DMS 273 treated with DMSO at 0.1 percent for 48 hours (cell line): Measurements from ENCODE around the gene NCS1.
"Not testable (repeated sequence)": the region's sequence is repeated elsewhere in the genome, so short reads cannot be mapped to it uniquely, and the experiment has no call there.

Experiments
- DNase-seq: peaks from one replicate; lab custom pipeline; 2025; lab: John Stamatoyannopoulos, UW

NCS1 gene

DNA sequence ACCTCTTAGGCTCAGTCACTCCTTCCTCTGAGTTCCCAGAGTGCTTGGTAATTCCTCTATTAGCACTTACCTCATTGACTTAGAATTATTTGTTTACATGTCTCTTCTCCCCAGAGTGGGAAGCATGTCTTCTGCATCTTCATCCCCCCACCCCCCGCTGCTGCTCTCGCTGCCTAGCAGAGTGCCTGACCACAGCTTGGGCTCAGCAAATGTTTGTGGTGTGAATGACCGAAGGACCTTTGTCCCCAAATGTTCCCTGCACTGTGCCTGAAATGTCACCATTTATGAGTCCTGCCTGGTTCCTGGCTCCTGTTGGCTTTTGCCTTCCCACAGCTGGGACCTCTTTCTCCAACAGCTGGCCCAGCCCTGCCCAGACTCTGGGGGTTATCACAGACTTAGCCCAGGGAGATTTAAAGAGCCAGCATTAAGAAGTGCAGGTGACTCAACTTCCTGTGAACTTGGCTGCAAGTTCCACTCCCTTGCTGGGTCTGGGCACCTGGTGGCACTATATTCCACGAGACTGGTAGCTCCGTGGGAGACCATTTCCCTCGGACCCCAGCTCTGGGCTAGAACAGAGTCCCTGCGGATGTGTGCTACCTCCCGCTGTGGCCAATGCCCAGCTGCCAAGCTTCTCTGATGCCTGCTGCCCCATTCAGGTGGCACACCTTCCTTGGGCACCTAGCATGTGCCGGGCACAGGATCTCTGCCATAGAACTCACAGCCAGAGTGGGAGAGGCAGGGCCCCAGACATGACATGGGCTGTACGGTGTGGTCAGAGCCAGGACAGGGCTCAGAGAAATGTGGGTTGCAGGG lies 91.6 kb downstream of the NCS1 start:
- DNase-seq, result no peak

DNA sequence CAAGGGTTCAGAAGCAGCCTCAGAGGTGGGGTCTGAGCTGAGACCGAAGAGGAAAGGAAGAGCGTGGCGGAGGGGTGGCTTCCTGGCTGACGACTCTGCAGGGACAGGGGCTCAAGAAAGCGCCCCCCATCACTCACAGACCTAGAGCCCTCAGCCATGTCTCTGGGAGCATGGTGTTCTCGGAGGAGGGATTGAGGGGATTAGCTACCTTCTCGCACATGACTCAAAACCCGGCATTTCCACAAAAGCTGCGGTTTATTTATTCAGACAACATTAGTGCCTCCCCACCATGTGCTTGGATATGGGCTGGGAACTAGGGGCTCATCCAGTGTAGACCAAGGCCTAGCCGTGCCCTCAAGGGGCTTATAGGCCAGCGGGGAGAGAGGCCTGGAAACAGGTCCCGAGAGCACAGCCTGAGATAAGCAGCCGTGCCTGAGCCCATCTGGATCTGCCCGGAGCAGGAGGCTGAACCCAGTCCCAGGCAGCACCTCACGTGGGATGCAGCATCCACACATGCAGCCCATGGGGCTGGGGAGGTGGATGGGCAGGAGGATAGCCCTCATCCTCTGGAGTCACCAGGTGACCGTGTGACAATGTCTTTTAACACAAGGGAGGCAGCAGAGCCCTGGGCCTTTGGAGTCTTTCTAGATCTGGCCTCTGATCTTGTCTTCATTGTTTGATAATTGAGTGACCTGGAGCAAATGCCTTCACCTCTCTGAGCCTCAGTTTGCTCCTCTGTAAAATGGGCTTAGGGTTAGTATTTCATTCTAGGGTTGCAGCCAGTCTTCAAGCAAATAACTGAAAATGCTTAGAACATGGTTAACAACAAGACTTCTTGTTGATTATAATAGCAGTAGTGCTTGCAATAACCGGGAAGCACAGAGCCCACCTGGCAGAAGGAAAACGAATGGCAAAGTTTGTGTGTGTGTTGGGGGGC lies 92.5 kb downstream of the NCS1 start:
- DNase-seq, result no peak

DNA sequence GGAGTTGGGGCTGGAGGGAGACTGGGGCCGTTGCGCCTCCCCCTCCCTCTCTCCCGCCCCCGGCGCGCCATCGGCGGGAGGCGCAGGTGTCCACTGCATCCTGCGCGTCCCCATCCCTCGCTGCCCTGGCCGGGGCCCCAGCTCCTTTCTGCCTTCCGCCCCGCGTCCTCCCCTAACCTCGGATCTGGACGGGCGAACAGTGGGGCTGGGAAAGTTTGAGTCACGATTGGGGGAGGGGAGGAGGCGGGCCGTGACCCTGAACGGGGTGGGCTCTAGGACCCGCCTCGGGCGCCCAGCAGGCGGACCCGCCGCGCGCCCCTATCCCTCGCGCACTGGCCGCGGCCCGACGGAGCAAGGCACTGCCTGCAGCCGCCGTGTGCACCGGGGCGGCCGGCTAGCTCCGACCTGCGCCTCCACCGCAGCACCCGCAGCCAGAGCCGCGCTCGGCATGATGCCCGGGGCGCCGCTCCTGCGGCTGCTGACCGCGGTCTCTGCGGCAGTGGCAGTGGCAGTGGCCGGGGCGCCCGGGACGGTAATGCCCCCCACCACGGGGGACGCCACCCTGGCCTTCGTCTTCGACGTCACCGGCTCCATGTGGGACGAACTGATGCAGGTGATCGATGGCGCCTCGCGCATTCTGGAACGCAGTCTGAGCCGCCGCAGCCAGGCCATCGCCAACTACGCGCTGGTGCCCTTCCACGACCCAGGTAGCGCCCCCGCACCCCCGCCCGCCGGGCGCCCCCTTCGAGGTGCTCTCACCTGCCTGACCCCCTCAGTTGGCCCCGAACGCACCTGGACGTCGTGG lies 93.4 kb downstream of the NCS1 start, which contains the start of gene HMCN2:
Gene HMCN2, plus strand, starts transcription at position 330 of the 805 bp plus-strand sequence. Its CDS starts 119 bp downstream, at position 449.
- DNase-seq, result no peak

DNA sequence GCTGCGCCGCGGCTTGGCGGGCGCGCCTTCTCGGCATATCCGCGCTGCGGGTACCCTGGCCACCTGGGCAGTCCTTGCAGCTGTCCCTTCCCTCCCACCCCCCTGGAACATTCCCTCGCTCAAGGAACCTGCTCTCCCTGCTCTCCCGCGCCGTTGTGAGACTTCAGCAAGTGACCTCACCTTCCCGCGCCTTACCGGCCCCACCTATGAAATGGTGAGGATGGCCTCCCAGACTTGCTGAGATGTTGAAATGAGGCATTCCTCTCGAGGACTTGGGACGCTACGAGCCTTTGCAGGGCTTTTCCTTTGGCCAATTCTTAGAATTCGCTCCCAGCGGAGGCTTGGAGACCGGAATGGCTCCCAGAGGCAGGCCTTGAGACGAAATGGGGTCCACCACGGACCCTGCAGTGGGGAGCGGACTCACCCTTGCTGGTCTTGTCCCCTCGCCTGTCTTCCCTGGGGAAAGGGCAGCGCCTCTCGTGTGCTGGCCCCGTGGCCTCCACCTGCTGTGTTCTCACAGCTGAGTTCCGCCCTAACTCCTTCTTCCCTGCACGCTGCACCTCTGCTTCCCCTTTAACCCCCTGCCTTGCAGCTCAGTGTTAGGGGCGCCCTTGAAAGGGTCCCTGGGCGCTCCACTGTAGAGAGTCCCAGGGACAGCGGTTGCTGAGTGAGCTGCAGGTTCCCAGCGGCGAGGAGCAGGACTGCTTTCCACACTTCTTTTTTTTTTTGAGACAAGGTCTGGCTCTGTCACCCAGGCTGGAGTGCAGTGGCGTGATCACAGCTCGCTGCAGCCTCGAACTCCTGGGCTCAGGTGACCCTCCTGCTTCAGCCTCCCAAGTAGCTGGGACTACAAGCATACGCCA lies 94.3 kb downstream of the NCS1 start:
- no peak for DNase-seq

DNA sequence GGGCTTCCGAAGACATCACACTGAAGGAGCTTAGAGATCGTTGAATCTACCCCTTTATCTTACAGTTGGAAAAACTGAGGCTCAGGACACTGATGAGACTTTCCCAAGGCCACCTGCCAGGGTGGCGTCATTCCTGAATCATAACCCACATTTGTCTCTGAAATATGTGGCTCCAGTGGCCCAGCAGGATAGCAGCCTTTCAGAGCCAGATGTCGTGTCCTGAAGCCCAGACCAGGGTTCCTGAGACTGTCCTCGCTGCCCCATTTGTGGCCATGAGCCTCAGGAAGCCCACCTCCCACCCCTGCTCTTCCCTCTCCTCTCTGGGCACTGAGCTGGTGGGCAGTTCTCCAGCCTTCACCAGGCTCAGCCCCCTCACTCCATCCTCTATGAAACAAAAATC lies 95.7 kb downstream of the NCS1 start:
- no peak for DNase-seq

DNA sequence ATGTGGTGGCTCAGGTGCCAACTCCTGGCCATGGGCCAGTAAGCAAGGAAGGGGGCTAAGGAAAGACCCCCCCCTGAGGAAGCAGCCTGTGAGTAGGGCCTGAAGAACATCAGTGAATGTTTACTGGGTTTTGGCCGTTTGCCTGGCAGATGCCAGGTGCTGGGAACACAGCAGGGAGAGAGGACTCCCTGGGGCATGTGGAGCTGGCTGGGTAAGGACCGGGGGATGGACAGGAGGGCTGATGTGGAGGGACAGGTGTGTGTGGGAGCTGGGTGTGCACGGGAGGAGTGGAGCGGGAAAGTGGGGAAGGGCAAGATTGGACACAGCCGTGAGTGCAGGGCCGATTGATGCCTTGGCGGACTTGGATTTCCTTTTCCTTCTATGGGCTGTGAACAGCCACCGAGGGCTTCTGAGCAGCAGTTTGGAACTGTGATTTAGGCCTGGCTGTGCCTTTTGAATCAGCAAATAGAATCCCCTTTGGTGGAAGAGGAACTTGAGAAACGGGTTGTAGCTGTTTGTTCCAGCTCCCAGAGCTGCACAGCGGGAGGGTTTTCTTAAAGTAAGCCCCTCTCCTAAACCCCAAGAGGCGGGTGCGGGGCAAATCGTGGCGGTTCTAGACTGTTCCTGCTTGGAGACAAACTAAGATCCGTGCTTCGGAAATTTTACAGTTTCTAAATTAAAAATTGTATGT lies 96.5 kb downstream of the NCS1 start:
- DNase-seq, result peak; percentile 53

DNA sequence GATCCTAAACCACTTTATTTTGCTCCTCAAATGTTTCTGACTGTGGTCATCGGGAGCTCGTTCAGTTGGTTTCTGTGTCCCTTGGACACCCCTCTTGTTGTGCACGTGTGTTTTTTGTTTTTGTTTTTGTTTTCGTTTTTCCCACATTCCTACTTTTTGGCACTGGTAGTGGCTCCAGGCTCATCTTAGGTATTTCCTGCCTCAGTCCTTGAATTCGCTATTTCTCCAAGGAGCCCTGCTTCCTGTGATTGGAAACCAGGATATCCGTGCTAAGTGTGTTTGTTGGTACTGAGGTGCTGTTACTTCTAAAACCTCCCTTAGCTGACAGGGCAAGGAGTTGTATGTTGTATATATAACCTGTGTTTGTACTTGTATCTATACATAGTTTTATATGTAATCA lies 99.3 kb downstream of the NCS1 start:
- DNase-seq, result no peak

DNA sequence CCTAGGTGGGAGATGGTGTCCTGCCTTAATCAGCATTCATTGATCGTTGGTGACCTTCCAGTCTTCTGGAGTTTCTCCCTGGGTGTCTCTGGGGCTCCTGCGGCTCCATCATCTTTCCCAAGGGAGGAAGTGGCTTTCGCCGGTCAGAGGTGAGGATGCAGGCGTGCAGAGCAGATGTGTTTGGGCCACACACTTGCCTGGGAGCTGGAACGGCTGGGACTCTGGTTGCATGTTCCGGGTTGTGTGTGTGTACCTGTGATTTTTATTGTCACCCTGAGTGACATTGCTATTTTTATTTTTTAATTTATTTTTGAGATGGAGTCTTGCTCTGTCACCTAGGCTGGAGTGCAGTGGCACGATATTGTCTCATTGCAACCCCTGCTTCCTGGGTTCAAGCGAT lies 103.0 kb downstream of the NCS1 start:
- no peak for DNase-seq

DNA sequence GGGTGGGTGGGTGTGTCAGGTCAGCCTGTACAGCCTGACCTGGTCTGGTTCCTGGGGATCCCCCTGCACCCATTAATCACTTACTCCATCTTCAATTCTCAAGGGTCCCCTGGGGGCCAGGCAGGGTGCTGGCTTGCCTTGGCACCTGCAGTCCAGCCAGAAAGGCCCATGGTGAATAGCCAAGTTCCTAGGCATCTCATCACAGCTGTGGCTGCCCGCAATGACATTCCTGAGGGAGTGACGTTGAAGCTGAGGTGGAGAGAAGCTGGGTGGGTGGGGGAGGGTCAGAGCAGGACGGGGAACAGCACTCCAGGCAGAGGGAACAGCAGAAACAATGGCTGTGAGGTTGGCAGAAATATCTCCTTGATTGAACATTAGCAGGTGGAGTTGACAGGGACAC lies 103.9 kb downstream of the NCS1 start:
- no peak for DNase-seq

DNA sequence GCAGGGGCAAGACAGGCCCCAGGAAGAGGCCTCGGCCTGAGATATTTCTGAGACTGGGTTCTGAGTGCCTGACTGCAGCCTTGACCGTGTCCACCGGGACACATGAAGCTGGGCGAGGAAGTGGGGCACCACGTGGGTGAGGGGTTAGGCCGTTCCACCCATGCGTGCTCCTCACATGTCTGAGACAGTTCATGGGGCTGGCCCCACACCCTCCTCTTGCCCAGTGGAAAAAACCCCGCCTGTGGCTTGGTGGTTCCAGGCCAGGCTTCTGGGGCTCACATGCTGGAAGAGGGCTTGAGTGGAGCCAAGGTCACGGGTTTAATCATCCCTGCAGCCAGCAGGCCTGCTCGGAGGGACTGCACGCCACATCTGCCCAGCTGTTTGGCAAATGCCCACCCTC lies 104.8 kb downstream of the NCS1 start:
- no peak for DNase-seq

DNA sequence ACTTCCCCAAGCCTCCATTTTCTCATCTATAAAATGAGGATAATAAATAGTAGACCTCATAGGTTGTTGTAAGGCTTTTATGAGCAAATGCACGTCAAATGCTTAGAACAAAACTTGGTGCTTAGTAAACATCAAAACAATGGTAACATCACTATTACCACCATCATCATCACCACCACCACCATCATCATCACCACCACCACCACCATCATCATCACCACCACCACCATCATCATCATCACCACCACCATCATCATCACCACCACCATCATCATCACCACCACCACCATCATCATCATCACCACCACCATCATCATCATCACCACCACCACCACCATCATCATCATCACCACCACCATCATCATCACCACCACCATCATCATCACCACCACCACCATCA lies 105.3 kb downstream of the NCS1 start:
- DNase-seq, result not testable (repeated sequence)

DNA sequence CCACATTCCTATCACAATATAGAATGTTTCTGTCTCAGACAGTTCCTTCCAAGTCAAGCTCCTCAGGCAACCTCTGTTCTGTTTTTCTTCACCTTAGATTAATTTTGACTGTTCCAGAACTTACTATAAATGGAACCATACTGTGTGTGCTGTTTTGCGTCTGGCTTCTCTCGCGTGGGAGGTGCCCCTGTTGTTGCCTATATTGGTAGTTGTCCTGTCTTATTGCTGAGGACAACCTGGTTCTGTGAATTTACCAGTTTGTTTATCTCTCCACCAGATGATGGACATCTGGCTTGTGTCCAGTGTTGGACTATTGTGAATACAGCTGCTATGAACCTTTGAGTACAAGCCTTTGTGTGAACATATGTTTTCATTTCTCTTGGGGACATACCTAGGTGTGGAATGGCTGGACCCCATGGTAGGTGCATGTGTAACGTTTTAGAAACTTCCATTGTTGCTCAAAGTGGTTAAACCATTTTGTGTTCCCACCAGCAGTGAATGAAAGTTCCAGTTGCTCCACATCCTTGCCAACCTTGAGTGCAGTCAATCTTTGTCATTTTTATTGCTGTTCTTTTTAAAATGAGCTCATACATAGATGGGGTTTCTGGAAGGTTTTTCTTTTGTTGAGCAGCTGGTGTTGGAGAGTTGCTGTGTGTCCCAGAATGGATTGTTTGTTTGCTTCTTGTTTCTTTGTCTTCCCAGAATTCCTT lies 111.5 kb downstream of the NCS1 start:
- no peak for DNase-seq

DNA sequence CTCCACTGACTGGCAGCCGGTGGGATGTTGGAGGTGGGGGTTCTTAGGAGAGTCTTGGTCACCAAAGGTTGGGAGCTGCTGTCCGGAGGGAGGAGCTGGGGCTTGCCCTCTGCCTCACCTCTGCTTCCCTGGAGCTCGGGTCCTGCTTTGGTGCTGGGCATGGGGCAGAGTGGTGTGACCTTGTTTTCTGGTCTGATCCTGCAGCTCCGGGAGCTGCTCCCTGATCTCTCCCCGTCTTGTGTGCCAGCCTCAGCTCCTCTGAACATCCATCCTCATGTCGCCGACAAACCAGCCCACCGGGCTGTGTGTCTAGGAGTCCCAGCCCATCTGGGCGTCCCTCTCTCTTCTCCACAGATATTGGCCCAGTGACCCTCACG lies 112.0 kb downstream of the NCS1 start:
- DNase-seq, result no peak

DNA sequence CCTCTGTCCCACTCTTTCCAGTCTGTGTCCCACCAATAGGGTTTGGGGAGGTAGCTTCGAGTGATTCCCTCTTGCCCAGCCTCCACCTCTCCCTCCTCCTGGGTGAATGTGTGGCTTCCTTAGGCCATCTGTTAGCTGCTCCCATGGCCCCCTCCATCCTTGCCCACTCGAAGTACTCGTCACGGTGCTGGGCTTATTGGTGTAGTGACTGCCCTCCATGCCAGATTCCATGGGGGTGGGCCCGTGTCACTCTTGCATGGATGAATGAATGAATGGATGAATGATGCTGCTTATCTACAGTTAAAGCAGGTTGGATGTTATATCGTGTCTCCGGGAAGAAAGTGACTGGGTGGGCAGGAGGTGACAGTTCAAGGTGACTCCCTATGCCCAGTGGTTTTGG lies 112.5 kb downstream of the NCS1 start:
- no peak for DNase-seq

DNA sequence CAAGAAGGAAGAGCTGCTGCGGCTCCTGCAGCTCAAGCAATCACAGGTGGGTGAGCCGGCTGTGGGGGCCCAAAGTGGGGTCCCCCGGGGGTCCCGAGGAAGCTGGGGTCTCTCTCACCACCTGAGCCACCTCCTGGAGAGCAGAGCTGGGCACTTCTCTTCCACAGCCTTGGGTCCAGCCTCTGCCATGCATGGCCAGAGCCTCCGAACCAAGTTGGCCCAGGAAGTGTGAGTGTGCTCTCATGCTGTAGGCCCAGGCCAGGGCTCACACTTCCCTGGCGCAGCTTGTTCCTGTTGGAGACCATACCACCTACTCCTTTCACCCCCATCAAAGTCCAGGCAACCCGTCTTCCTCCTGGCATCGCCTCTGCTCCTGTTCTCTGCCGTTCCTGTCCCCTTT lies 113.1 kb downstream of the NCS1 start:
- no peak for DNase-seq

DNA sequence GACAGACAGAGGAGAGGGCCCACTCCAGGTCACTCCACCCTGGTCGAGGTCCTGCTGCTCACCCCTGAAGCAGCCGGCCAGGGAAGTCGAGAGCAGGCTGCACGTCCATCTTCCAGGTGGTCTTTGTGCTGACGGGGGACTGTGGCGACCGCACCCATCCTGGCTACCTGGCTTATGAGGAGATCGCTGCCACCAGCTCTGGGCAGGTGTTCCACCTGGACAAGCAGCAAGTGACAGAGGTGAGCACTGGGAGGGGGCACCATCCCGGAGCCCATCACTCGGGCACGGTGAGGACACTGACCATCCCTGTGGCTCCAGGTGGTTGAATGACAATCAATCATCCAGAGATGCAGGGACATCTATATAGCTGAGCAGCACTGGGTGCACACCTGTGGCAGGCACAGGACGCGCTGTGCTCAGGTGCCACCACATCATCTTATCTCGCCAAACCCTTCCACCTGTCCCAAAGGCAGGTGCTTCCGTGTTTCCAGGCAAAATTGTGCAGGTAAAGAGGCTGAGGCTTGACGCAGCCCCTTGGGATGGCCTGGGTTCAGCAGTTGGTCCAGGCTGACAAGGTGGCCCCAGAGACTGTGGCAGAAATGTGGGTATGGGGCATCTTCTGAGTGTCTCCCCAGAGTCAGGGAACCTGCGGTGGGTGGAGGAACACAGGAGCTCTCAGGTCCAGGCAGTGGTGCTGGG lies 114.0 kb downstream of the NCS1 start:
- no peak for DNase-seq
